Tibial artery (tissue), 4 donors: Measurements from ENCODE around the gene PRKG1.

Experiments
- DNase-seq, 2 donors: peaks; one replicate each; pipeline ENCODE4 v3.0.0-alpha.2; 2019
- H3K27ac ChIP-seq, 2 donors: fragments of 200-600 bp; sonication (generic) in 1 of 2; 1 replicate in 1 of 2; 2 replicates in 1 of 2; pipeline ENCODE4 v1.5.1; 2018 to 2019; ENCODE audit warnings: mild to moderate bottlenecking in 1 of 2
- H3K27me3 ChIP-seq, 2 donors: fragments of 200-600 bp; sonication (generic) in 1 of 2; one replicate each; pipeline versions ENCODE4 v1.5.1 to v1.6.0; 2016 to 2019
- H3K36me3 ChIP-seq, 3 donors: fragments of 200-600 bp; sonication (generic) in 2 of 3; one replicate each; pipeline ENCODE4 v1.5.1; 2016 to 2019; ENCODE audit warnings: mild to moderate bottlenecking in 2 of 3
- H3K4me1 ChIP-seq, 4 donors: fragments of 200-600 bp; sonication (generic) in 2 of 4; 1 replicate in 3 of 4; 2 replicates in 1 of 4; pipeline ENCODE4 v1.5.1; 2016 to 2019
- H3K4me3 ChIP-seq, 2 donors: fragments of 200-600 bp; sonication (generic) in 1 of 2; 1 replicate in 1 of 2; 2 replicates in 1 of 2; pipeline ENCODE4 v1.5.1; 2018 to 2019; ENCODE audit warnings: mild to moderate bottlenecking in 2 of 2
- H3K9me3 ChIP-seq, 3 donors: fragments of 200-600 bp; sonication (generic) in 1 of 3; one replicate each; pipeline ENCODE4 v1.5.1; 2016 to 2019
- intact Hi-C: fragments of 100-400 bp; cut with DNase I; formaldehyde crosslinking; loops from one replicate; pipeline ENCODE4 v1.15.0; 2023; ENCODE audit warnings: low total_unique reads
- TF ChIP-seq, protein P1 (sequence below), 2 experiments: fragments of 200-600 bp in 1 of 2; fragments of 450-650 bp in 1 of 2; IDR thresholded peaks; one replicate each; pipeline ENCODE4 v1.5.1; 2017 to 2019; ENCODE audit warnings: antibody characterized with exemption in 2 of 2, mild to moderate bottlenecking in 1 of 2, moderate library complexity in 1 of 2

Gene PRKG1

DNA sequence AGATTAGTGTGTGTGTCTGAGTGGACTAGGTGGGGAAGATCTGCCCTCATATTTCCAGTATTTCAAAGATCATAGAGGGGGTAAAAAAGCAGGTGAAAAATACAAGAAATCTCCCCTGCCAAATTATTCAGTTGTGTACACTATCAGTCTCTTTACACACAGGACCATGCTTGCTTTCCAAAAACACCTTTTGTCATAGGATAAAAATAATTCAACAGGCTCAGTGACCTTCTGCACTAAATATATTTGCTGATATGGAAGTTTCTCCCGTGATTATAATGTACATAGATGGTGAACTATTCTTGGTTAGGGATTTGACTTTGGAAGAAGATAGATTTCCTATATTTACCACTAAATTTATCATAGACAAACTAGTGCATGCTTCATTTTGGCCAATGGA is 649.8 kb downstream of the PRKG1 start:
- intact Hi-C loops: no loop called here
- Histone ChIP-seq H3K4me3 (no peak overlapping the region), H3K4me1 (peaks cover 0 to 31% (median 6%) of the 10 kb centered on the region in 4 donors), H3K27me3 (no peaks in the 10 kb centered on the region), H3K27ac (no peak overlapping the region), H3K36me3 (no peaks in the 10 kb centered on the region), H3K9me3 (no peaks in the 10 kb centered on the region)
- no peak for DNase-seq
- TF ChIP-seq, protein P1, sequence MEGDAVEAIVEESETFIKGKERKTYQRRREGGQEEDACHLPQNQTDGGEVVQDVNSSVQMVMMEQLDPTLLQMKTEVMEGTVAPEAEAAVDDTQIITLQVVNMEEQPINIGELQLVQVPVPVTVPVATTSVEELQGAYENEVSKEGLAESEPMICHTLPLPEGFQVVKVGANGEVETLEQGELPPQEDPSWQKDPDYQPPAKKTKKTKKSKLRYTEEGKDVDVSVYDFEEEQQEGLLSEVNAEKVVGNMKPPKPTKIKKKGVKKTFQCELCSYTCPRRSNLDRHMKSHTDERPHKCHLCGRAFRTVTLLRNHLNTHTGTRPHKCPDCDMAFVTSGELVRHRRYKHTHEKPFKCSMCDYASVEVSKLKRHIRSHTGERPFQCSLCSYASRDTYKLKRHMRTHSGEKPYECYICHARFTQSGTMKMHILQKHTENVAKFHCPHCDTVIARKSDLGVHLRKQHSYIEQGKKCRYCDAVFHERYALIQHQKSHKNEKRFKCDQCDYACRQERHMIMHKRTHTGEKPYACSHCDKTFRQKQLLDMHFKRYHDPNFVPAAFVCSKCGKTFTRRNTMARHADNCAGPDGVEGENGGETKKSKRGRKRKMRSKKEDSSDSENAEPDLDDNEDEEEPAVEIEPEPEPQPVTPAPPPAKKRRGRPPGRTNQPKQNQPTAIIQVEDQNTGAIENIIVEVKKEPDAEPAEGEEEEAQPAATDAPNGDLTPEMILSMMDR (IDR thresholded peaks at IDR 0.05): no peak

DNA sequence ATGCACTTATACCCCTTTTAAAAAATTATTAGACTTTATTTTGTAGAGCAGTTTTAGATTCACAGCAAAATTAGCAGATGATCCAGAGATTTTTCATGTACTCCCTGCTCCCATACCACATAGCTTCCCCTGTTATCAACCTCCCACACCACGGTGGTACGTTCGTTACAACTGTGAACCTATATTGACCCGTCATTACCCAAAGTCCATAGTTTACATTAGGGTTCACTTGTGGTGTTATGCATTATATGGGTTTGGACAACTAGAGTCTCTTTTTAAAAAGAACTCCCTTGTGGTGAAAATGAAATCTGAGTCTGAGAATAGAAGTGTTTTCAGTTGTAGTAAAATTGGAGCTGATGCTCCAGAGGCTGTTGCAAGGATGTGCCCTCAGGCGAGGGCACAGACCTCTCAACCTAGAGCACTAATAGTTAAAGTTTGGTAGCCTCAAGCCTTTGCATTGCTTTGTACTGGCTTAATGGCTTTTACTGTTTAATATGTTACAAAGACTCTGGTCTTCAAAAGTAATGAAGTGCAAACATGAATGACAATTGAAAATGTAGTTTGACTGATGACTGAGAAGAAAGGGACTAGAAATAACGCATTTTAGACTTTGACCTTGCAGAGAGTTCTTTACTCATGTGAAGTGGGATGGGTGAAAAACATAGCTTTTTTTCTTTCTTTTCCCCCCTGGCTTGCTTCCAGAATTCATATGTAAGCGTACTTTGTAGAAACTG is 655.7 kb downstream of the PRKG1 start:
- TF ChIP-seq, protein P1 (IDR thresholded peaks at IDR 0.05): no peak
- Histone ChIP-seq H3K9me3 (no peaks in the 10 kb centered on the region), H3K27me3 (no peaks in the 10 kb centered on the region), H3K4me1 (peaks cover 0 to 47% (median 6%) of the 10 kb centered on the region in 4 donors), H3K27ac (no peak overlapping the region), H3K36me3 (no peaks in the 10 kb centered on the region), H3K4me3 (no peak overlapping the region)
- intact Hi-C loops: no loop called here
- DNase-seq: no peak

DNA sequence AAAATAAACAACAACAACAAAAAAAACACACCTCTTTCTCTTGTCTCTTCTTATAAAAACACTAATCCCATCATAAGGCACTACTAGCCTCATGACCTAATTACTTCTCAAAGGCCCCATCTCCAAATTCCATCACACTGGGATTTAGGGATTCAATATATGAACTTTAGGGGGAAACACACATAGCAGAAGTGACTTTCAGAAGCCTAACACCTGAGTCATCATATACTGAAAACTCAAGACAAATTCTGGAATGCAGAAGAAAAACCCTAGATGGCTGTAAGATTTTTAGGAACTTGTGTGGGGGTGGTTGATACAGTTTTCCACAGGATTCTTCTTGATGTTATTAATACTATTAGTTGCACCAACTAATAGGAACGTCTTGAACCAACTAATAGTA is 658.8 kb downstream of the PRKG1 start:
- peak overlapping the region in 1 of 2 donors; percentile 21 for H3K27ac ChIP-seq
- TF ChIP-seq, protein P1 (IDR thresholded peaks at IDR 0.05): no peak
- DNase-seq: no peak
- no peaks in the 10 kb centered on the region for H3K36me3 ChIP-seq
- no peak overlapping the region for H3K4me3 ChIP-seq
- no peaks in the 10 kb centered on the region for H3K27me3 ChIP-seq
- no peaks in the 10 kb centered on the region for H3K9me3 ChIP-seq
- intact Hi-C loops: no loop called here
- peaks cover 0 to 54% (median 6%) of the 10 kb centered on the region in 4 donors for H3K4me1 ChIP-seq

DNA sequence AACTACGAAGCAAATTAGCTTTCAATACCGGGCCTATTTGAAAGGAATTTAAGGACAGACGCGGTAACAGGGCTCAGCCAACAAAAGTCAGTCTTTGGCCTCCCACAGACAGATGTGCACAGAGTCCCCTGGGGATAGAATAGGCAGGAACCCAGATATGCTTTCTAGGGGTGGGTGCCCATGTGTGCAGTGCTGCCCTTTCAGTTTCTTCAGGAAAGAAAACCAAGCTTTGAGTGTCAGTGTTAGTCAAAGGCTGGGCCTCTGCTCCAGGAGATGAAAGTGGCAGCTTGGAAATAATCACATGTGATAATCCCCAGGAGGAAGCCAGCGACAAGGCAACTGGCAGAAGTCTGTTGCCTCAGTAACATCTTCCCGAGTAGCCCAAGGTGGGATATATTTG is 668.9 kb downstream of the PRKG1 start:
- Histone ChIP-seq H3K27ac (peak overlapping the region; percentile 11 to 55), H3K27me3 (no peaks in the 10 kb centered on the region), H3K9me3 (no peaks in the 10 kb centered on the region), H3K4me3 (peak overlapping the region in 1 of 2 donors; percentile 12), H3K36me3 (no peaks in the 10 kb centered on the region), H3K4me1 (peaks cover 0 to 15% (median 0%) of the 10 kb centered on the region in 4 donors)
- intact Hi-C loops: no loop called here
- no peak for DNase-seq
- TF ChIP-seq, protein P1 (IDR thresholded peaks at IDR 0.05): no peak

DNA sequence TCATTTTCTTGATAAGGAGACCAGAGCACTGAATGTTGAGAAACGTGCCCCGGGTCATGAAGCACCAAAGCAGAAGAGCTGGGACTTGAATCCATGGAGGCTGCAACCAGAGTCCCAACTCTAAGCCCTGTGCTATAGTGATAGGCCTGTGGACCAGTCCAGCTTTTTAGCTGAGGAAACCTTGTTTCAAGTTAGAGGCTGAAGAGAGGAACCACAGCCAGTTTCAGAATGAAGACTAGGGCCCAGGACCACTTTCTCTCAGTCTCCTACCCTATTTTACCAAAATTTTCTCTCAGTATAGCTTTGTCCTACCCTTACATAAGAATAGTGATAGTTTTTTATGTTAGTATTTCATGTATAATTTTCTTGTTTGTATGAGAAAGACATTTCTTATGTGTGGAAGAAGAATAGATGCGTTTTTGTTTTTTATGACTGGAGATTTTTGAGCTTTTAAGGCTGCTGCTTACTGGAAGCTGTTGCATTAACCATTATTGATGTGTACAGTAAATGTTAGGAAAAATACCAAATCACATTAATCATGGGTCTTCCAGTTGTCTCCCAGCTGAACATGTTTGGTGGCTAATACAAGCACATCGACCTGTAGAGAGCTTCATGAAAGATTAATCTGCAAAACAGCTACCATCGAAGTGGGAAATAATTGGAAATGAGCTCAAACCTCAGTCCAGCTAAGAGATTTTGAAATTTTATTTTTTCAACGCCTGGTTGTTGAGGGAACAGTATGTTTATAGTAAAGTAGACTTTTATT is 670.1 kb downstream of the PRKG1 start:
- Histone ChIP-seq H3K4me3 (no peak overlapping the region), H3K27ac (no peak overlapping the region), H3K9me3 (no peaks in the 10 kb centered on the region), H3K4me1 (peaks cover 0 to 17% (median 0%) of the 10 kb centered on the region in 4 donors), H3K27me3 (no peaks in the 10 kb centered on the region), H3K36me3 (no peaks in the 10 kb centered on the region)
- intact Hi-C loops: no loop called here
- TF ChIP-seq, protein P1 (IDR thresholded peaks at IDR 0.05): no peak
- DNase-seq: no peak
